CD14-positive monocyte (primary cell): ENCODE results near the gene TRIM67. TPM values are rescaled to one million over a fixed set of nuclear protein-coding genes. Genes with fewer than 3 reads are reported as not detected.

Experiments used
- DNase-seq, 3 donors: peaks; one replicate each; pipeline ENCODE4 v3.0.0-alpha.2; 2011 to 2022
- H2AFZ ChIP-seq: 2 replicates; pipeline ENCODE4 v1.6.0; 2012; ENCODE audit warnings: mild to moderate bottlenecking, low read depth, low read length, inconsistent platforms; ENCODE audit not compliant: insufficient read depth, poor library complexity, severe bottlenecking
- H3K27ac ChIP-seq, 2 donors: 1 replicate in 1 of 2; 2 replicates in 1 of 2; pipeline ENCODE4 v1.5.1; 2012 to 2013; ENCODE audit warnings: low read length in 2 of 2, control low read depth in 1 of 2, inconsistent platforms in 1 of 2, low read depth in 1 of 2, mild to moderate bottlenecking in 1 of 2
- H3K27me3 ChIP-seq, 2 donors: one replicate each; pipeline versions ENCODE4 v1.6.0 to v1.6.1; 2011 to 2013; ENCODE audit warnings: low read length in 2 of 2; ENCODE audit not compliant: control insufficient read depth in 2 of 2, insufficient read depth in 2 of 2
- H3K36me3 ChIP-seq, 2 donors: replicated peaks in 1 of 2; 1 replicate in 1 of 2; 2 replicates in 1 of 2; pipeline versions ENCODE4 v1.5.1 to v1.6.1; 2012 to 2013; ENCODE audit warnings: low read length in 2 of 2, control low read depth in 1 of 2, inconsistent platforms in 1 of 2, mild to moderate bottlenecking in 1 of 2; ENCODE audit not compliant: insufficient read depth in 2 of 2, control insufficient read depth in 1 of 2
- H3K4me1 ChIP-seq, 2 donors: 1 replicate in 1 of 2; 2 replicates in 1 of 2; pipeline versions ENCODE4 v1.5.1 to v1.6.1; 2012 to 2013; ENCODE audit warnings: low read length in 2 of 2, control low read depth in 1 of 2, inconsistent platforms in 1 of 2, mild to moderate bottlenecking in 1 of 2, moderate library complexity in 1 of 2; ENCODE audit not compliant: insufficient read depth in 2 of 2, control insufficient read depth in 1 of 2
- H3K4me2 ChIP-seq: replicated peaks from 2 replicates; pipeline ENCODE3; 2012; ENCODE audit warnings: low read length, moderate library complexity, mild to moderate bottlenecking; ENCODE audit not compliant: poor library complexity, severe bottlenecking; ENCODE audit errors: extremely low read depth
- H3K4me3 ChIP-seq, 3 experiments: fragments of 200-600 bp in 1 of 3; sonication (generic) in 1 of 3; replicated peaks in 1 of 3; 1 replicate in 2 of 3; 2 replicates in 1 of 3; pipeline ENCODE4 v1.5.1; 2011 to 2013; ENCODE audit warnings: low read length in 3 of 3, mild to moderate bottlenecking in 3 of 3, control low read depth in 2 of 3, low read depth in 2 of 3, inconsistent platforms in 1 of 3, moderate library complexity in 1 of 3
- H3K79me2 ChIP-seq: 2 replicates; pipeline ENCODE4 v1.6.0; 2012; ENCODE audit warnings: mild to moderate bottlenecking, control low read depth, inconsistent platforms, low read length, moderate library complexity; ENCODE audit not compliant: insufficient read depth
- H3K9ac ChIP-seq: 2 replicates; pipeline ENCODE4 v1.6.0; 2017; ENCODE audit warnings: low read length, mild to moderate bottlenecking; ENCODE audit not compliant: insufficient read depth, poor library complexity, severe bottlenecking
- H3K9me3 ChIP-seq, 2 donors: replicated peaks in 1 of 2; 1 replicate in 1 of 2; 2 replicates in 1 of 2; pipeline versions ENCODE4 v1.5.1 to v1.6.1; 2012 to 2013; ENCODE audit warnings: low read length in 2 of 2, control low read depth in 1 of 2; ENCODE audit not compliant: control insufficient read depth in 1 of 2, insufficient read depth in 1 of 2
- H4K20me1 ChIP-seq: 2 replicates; pipeline ENCODE4 v1.6.0; 2012; ENCODE audit warnings: mild to moderate bottlenecking, low read length, control low read depth, moderate library complexity; ENCODE audit not compliant: insufficient read depth
- H3K27ac Mint-ChIP-seq, 7 donors: one replicate each; pipeline ENCODE4 v1.8.0; 2020; ENCODE audit warnings: mild to moderate bottlenecking in 7 of 7, mixed read lengths in 7 of 7, moderate library complexity in 6 of 7, inconsistent platforms in 2 of 7
- H3K27me3 Mint-ChIP-seq, 3 donors: one replicate each; pipeline ENCODE4 v1.8.0; 2021 to 2022; ENCODE audit warnings: low read depth in 3 of 3, mild to moderate bottlenecking in 3 of 3, mixed read lengths in 3 of 3, moderate library complexity in 3 of 3, inconsistent platforms in 1 of 3
- H3K36me3 Mint-ChIP-seq, 2 donors: one replicate each; pipeline ENCODE4 v1.8.0; 2020; ENCODE audit warnings: mixed read lengths in 2 of 2, inconsistent platforms in 1 of 2, mild to moderate bottlenecking in 1 of 2
- H3K4me1 Mint-ChIP-seq: one replicate; pipeline ENCODE4 v1.8.0; 2020; ENCODE audit warnings: mild to moderate bottlenecking, mixed read lengths
- H3K4me3 Mint-ChIP-seq, 2 donors: one replicate each; pipeline ENCODE4 v1.8.0; 2020; ENCODE audit warnings: mild to moderate bottlenecking in 2 of 2, mixed read lengths in 2 of 2, moderate library complexity in 1 of 2
- H3K9me3 Mint-ChIP-seq, 7 donors: one replicate each; pipeline ENCODE4 v1.8.0; 2020 to 2022; ENCODE audit warnings: mixed read lengths in 7 of 7, mild to moderate bottlenecking in 6 of 7, moderate library complexity in 6 of 7, inconsistent platforms in 2 of 7
- CTCF ChIP-seq: fragments of 200-600 bp; IDR thresholded peaks from one replicate; pipeline ENCODE4 v1.8.0; 2022; ENCODE audit warnings: antibody characterized with exemption, mild to moderate bottlenecking
- WGBS: methylation state at CpG from one replicate; pipeline ENCODE4 v1.1.5; 2013; ENCODE audit warnings: missing lambda C conversion rate; ENCODE audit not compliant: insufficient coverage; 5-methylcytosine and 5-hydroxymethylcytosine counted together
- intact Hi-C, 2 donors: fragments of 100-400 bp; cut with micrococcal nuclease; formaldehyde crosslinking; loops; one replicate each; pipeline versions ENCODE4 v1.15.0 to v1.15.1; 2023
- polyA plus RNA-seq, 3 donors: library from polyadenylated mRNA; depleted of rRNA in 1 of 3; unstranded in 2 of 3; stranded (reverse) in 1 of 3; fragments of 300-500 nt in 2 of 3; fragments of >200 nt in 1 of 3; fragmentation: Illumina TruSeq in 2 of 3; gene quantifications; 1 replicate in 2 of 3; 2 replicates in 1 of 3; pipeline ENCODE4 v1.2.3, GENCODE V29; 2012 to 2021

Gene TRIM67
- polyA plus RNA-seq, 3 donors: not detected

- Mint-ChIP-seq H3K36me3 (peaks cover 60 to 83% of the 10 kb centered on the region in 2 donors), H3K4me1 (no peaks in the 10 kb centered on the region), H3K9me3 (peaks cover 0 to 15% (median 4%) of the 10 kb centered on the region in 7 donors)
Observed at GRCh38 chr1:231252336-231252735, 90.5 kb downstream of the TRIM67 start.

GRCh38 chr1:231260351-231260750, 98.5 kb downstream of the TRIM67 start:
- Histone ChIP-seq H3K9ac (no peak overlapping the region), H3K36me3 (peaks cover 83 to 100% of the 10 kb centered on the region in 2 donors), H2AFZ (no peak overlapping the region), H3K4me3 (no peak overlapping the region), H3K4me1 (no peaks in the 10 kb centered on the region), H3K27me3 (no peaks in the 10 kb centered on the region), H3K4me2 (no peak overlapping the region), H3K9me3 (peaks cover 12 to 19% of the 10 kb centered on the region in 2 donors), H3K79me2 (no peaks in the 10 kb centered on the region), H4K20me1 (no peaks in the 10 kb centered on the region), H3K27ac (no peak overlapping the region)
- Mint-ChIP-seq H3K27ac (no peak overlapping the region), H3K36me3 (peaks cover 88 to 99% of the 10 kb centered on the region in 2 donors), H3K4me1 (no peaks in the 10 kb centered on the region), H3K4me3 (no peak overlapping the region), H3K9me3 (peaks cover 12 to 30% (median 21%) of the 10 kb centered on the region in 7 donors), H3K27me3 (peaks cover 0 to 2% (median 0%) of the 10 kb centered on the region in 3 donors)
- no CpG with 5 or more reads among the region's 4 CpGs for WGBS
- no peak for DNase-seq
- intact Hi-C loops: no loop called here
- TF ChIP-seq CTCF: no peak

More at GRCh38 chr1:231252336-231252735, 90.5 kb downstream of the TRIM67 start:
- H4K20me1 ChIP-seq: peaks cover 37% of the 10 kb centered on the region
- 95% methylated on average over 2 of the region's 3 CpGs for WGBS
- no peak overlapping the region for H3K4me3 ChIP-seq
- H3K9me3 ChIP-seq: peaks cover 0 to under 1% of the 10 kb centered on the region in 2 donors
- H2AFZ ChIP-seq: no peak overlapping the region
- intact Hi-C loops: no loop called here
- no peak overlapping the region for H3K4me2 ChIP-seq
- H3K27me3 ChIP-seq: no peaks in the 10 kb centered on the region
- no peak for TF ChIP-seq CTCF
- H3K27ac ChIP-seq: peak overlapping the region in 1 of 2 donors; percentile 32
- H3K36me3 ChIP-seq: peaks cover 57 to 77% of the 10 kb centered on the region in 2 donors
- H3K4me1 ChIP-seq: no peaks in the 10 kb centered on the region
- DNase-seq: no peak
- Mint-ChIP-seq H3K4me3 (no peak overlapping the region), H3K27me3 (no peaks in the 10 kb centered on the region), H3K27ac (peak overlapping the region in 1 of 7 donors; percentile 8)
- peaks cover 24% of the 10 kb centered on the region for H3K79me2 ChIP-seq
- no peak overlapping the region for H3K9ac ChIP-seq
